ACHN (cell line): ENCODE data around the gene TMEM221.
A peak's percentile ranks its signal among the peaks of the same experiment; 100 is the strongest.

Experiments
- DNase-seq: peaks from one replicate; pipeline ENCODE4 v3.0.0-alpha.2; 2015
- in situ Hi-C: cut with HindIII; loops from 2 replicates; pipeline ENCODE4 v1.10.0; 2017; ENCODE audit warnings: low sequenced_read_pairs, low pct_ligation_motif_present, low pct_unique_long_range_greater_than_20kb

TMEM221 gene

DNA sequence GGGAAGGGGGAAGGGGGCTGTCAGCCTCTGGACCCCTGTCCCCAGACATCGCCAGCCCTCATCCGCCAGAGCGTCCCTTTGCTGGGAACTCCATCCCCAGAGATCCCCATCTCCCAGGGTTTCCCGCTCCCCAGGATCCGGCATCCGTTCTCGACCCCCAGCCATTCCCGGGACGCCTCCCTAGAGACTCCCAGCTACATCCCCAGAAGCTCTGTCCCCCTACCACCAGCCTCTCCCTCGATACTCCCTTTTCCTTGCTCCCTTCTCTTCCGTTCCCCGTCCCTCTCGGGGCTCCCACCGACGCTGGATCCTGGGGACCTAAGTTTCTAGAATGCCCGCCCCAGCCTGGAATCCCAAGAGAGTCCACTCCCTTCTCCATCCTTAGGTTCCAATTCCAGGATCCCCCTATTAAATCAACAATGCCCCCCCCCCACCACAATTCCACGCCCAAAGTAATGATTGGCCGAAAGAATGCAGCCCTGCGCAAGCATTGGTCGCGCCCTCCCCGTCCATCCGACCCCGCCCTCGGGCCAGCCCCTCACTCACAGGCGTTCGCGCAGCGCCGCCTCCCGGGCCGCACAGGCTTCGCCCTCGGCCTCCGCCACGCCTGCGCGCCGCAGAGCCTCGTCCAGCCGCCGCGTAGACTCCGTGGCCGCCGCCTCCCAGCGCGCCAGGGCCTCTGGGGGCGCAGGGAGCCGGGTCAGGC, 57.6 kb downstream of the TMEM221 start:
- in situ Hi-C loops, result no loop called here
- peak; percentile 88 for DNase-seq

DNA sequence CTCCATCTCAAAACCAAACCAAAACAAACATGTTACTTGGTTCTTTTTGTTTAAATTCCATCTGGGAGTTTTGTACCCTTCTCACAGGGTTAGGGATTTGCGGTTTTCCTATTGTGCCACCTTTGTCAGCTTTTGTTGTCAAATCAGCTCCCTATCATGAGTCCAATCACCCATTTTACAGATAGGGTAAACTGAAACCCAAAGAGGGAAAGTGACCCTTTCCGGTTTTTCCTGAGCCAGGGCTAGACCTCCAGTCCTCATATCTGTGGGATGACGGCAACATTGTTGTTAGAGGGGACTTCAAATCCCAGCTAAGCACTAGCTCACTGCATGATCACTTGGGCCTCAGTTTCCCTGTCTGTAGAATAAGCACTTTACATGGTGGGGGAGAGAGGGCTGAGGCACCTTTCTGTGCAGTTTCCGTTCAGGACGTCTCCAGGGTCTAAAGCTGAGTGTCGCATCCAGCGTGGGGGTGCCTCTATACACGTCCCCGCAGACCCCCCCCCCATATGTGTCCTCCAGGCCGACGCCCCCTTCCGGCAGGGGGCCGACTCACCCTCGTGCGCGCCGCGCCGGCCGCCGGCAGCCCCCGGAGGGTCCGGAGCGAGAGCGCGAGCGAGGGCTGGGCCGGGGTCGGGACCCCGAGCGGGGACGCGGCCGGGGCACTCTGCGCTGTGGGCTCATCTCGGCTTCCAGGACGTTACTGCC, 58.4 kb downstream of the TMEM221 start:
- no peak for DNase-seq
- in situ Hi-C loops, result no loop called here

DNA sequence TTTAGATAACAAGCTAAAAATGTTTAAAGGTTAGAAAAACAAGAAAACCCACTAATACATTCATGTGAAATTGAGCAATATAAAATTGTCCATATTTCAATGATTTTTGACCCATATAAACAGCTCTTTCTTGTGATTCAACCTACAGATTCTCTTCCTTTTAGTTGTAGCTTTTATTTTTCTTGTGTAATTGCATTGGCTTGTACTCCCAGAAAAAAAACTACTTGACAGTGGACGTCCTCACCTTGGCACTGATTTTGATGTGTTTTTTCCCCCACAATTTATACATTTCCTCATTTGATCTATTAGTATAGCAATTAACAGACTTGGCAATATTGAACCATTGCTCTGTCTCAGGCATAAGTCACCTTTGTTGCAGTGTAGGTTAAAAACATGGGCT, 59.2 kb downstream of the TMEM221 start:
- DNase-seq, result no peak
- in situ Hi-C loops, result no loop called here

DNA sequence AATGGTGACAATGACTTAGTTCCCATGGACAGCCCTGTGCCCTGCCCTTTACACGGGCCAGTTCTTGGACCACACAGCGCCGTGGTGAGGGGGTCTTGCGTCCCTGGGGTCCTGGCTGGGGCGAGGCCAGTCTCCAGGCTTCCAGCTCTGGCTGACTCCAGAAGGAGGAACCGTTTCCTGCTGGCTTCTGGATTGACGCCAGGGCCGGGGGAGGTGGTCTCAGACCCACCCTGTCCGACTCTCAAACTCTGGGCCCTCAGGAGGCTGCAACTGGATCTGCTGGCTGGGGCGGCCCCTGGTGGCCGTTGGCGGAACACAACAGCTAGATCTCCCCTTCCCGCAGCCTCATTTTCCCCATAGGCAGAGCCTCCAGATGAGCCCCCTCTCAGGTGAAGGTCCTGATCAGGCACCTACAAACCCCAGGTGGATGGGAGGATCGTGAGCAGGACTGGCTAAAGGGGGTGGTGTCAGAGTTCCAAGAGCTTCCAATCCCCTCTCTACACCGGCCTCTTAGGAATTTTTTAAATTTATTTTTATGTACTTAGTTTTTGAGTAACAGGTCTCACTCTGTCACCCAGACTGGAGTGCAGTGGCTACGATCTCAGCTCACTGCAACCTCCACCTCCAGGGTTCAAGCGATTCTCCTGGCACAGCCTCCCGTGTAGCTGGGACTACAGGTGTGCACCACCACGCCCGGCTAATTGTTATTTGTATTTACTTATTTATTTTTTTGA, 62.4 kb downstream of the TMEM221 start:
- DNase-seq, result peak; percentile 41
- in situ Hi-C loops, result no loop called here
